Prostate gland (tissue), 2 donors: ENCODE results near the gene PSPN. TPM values are rescaled to one million over a fixed set of nuclear protein-coding genes. Genes with fewer than 3 reads are reported as not detected.

ENCODE experiments used
- DNase-seq: peaks from one replicate; pipeline ENCODE4 v3.0.0-alpha.2; 2019; ENCODE audit warnings: low spot score
- H3K27ac ChIP-seq, 2 donors: fragments of 200-600 bp; sonication (generic); 2 replicates each; pipeline ENCODE4 v1.5.1; 2017 to 2019
- H3K27me3 ChIP-seq: fragments of 200-600 bp; sonication (generic); replicated peaks from 2 replicates; pipeline ENCODE4 v1.5.1; 2019; ENCODE audit not compliant: insufficient read depth
- H3K36me3 ChIP-seq, 2 donors: fragments of 200-600 bp; sonication (generic); 1 replicate in 1 of 2; 2 replicates in 1 of 2; pipeline versions ENCODE4 v1.5.1 to v1.8.1; 2017 to 2019
- H3K4me1 ChIP-seq: fragments of 200-600 bp; sonication (generic); replicated peaks from 2 replicates; pipeline ENCODE4 v1.5.1; 2019
- H3K4me3 ChIP-seq, 2 donors: fragments of 200-600 bp; sonication (generic); 2 replicates each; pipeline ENCODE4 v1.5.1; 2017 to 2019
- H3K9me3 ChIP-seq: fragments of 200-600 bp; sonication (generic); 2 replicates; pipeline ENCODE4 v1.5.1; 2017
- POLR2A ChIP-seq: fragments of 450-650 bp; IDR thresholded peaks from one replicate; pipeline ENCODE4 v1.6.1; 2016; ENCODE audit warnings: antibody characterized with exemption, mild to moderate bottlenecking
- POLR2AphosphoS5 ChIP-seq: sonication (generic); formaldehyde crosslinking; IDR thresholded peaks from one replicate; pipeline ENCODE4 v1.6.1; 2017; ENCODE audit warnings: antibody characterized with exemption
- WGBS: methylation state at CpG from one replicate; pipeline ENCODE4 v1.1.5; 2018; 5-methylcytosine and 5-hydroxymethylcytosine counted together
- intact Hi-C: fragments of 100-400 bp; cut with DNase I; formaldehyde crosslinking; loops from one replicate; pipeline ENCODE4 v1.14.2; 2022
- total RNA-seq, 2 donors: library from RNA; depleted of rRNA; stranded (reverse); fragments of >200 nt; gene quantifications; one replicate each; pipeline ENCODE4 v1.1.0, GENCODE V29; 2016
- TF ChIP-seq, protein P1 (sequence below), 4 experiments: fragments of 200-600 bp in 2 of 4; fragments of 450-650 bp in 2 of 4; sonication (generic) in 2 of 4; IDR thresholded peaks; 1 replicate in 3 of 4; 2 replicates in 1 of 4; pipeline ENCODE4 v1.5.1; 2016 to 2019; ENCODE audit warnings: antibody characterized with exemption in 4 of 4, mild to moderate bottlenecking in 2 of 4, moderate library complexity in 2 of 4

Gene PSPN
- total RNA-seq, 2 donors from 2014 or later = 1.1 to 2.2 TPM

DNA sequence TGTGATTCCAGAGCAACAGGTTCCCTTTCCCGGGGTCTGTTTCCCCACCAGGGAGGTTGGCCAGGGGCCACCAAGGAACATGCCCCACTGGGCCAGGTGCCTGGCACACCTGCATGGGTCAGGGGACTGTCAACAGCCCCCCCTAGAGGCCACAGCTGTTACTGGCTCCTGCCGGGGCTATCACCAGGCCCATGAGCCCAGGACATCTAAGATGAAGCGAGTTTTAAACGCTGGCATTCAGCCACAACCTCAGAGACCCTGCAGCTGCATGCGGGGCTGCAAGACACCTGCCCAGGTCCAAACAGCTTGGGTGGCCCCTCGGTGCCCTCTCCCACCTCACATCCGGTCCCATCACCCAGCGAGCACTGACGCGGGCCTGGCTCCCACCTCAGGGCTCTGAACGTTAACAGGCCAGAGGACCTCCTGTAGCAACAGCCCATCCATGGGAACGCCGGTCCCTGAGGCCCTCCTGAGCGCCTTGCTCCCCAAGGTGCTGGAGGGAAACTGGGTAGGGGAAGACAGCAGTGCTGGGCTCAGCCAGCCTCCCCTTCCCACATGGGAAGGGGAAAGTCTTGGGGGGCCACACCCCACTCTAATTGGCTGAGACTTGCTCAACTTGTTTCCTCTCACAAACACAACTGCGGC lies 36.8 kb upstream of the PSPN start:
- intact Hi-C loops = no loop called here
- Histone ChIP-seq H3K27ac (peak overlapping the region in 1 of 2 donors; percentile 31), H3K9me3 (no peaks in the 10 kb centered on the region), H3K27me3 (no peaks in the 10 kb centered on the region), H3K4me1 (no peaks in the 10 kb centered on the region), H3K36me3 (peaks cover 16 to 28% of the 10 kb centered on the region in 2 donors), H3K4me3 (no peak overlapping the region)
- peak; percentile 35 for DNase-seq
- TF ChIP-seq POLR2A = no peak
- TF ChIP-seq, protein P1, sequence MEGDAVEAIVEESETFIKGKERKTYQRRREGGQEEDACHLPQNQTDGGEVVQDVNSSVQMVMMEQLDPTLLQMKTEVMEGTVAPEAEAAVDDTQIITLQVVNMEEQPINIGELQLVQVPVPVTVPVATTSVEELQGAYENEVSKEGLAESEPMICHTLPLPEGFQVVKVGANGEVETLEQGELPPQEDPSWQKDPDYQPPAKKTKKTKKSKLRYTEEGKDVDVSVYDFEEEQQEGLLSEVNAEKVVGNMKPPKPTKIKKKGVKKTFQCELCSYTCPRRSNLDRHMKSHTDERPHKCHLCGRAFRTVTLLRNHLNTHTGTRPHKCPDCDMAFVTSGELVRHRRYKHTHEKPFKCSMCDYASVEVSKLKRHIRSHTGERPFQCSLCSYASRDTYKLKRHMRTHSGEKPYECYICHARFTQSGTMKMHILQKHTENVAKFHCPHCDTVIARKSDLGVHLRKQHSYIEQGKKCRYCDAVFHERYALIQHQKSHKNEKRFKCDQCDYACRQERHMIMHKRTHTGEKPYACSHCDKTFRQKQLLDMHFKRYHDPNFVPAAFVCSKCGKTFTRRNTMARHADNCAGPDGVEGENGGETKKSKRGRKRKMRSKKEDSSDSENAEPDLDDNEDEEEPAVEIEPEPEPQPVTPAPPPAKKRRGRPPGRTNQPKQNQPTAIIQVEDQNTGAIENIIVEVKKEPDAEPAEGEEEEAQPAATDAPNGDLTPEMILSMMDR (IDR thresholded peaks at IDR 0.05) = peak in 2 of 4 experiments; percentile 19 to 39
- WGBS = 34% methylated on average over 15 of the region's 15 CpGs

DNA sequence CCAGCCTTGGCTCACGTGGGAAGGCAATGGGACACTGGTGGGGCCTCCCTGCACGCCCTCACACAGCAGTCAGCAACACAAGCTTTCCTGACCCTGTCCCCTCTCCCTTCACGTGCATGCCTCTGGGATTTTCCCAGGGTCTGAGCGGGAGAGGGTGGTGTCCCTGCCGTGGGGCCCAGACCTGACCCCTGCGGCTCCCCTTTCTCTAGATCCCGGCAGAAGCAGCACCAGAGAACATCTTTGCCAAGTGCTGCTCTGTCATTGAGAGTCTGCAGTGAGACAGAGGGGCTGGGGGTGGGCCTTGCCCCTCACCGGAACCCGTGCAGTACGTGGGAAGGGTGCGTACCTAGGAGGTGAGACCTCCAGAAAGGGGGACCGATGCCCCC lies 36.3 kb upstream of the PSPN start:
- H3K27ac ChIP-seq = no peak overlapping the region
- 75% methylated on average over 12 of the region's 12 CpGs for WGBS
- intact Hi-C loops = no loop called here

DNA sequence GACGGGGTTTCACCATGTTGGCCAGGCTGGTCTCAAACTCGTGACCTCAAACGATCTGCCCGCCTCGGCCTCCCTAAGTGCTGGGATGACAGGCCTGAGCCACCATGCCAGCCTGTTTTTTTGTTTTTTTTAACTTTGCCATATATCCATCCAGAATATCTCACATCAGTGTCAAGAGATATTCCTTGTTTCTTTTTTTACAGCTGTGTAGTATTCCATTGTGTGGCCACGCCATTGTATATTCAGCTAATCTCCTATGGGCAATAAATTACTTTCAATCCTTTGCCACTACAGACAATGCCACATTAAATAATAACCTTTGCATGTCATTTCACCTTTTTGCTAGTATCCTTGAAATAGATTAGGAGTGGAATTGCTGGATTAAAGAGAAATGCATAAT lies 33.6 kb upstream of the PSPN start:
- intact Hi-C loops = no loop called here
- TF ChIP-seq POLR2A (no peak), POLR2AphosphoS5 (no peak)
- TF ChIP-seq, protein P1 (IDR thresholded peaks at IDR 0.05) = no peak
- H3K4me1 ChIP-seq = no peaks in the 10 kb centered on the region

More for the DNA sequence above, 36.3 kb upstream of the PSPN start:
- H3K36me3 ChIP-seq = peaks cover 16 to 23% of the 10 kb centered on the region in 2 donors
- no peak overlapping the region for H3K4me3 ChIP-seq
- no peaks in the 10 kb centered on the region for H3K27me3 ChIP-seq
- no peak for DNase-seq
- no peaks in the 10 kb centered on the region for H3K9me3 ChIP-seq
- no peaks in the 10 kb centered on the region for H3K4me1 ChIP-seq
- no peak for TF ChIP-seq POLR2A
- no peak for TF ChIP-seq POLR2AphosphoS5
- TF ChIP-seq, protein P1 (IDR thresholded peaks at IDR 0.05) = no peak

DNA sequence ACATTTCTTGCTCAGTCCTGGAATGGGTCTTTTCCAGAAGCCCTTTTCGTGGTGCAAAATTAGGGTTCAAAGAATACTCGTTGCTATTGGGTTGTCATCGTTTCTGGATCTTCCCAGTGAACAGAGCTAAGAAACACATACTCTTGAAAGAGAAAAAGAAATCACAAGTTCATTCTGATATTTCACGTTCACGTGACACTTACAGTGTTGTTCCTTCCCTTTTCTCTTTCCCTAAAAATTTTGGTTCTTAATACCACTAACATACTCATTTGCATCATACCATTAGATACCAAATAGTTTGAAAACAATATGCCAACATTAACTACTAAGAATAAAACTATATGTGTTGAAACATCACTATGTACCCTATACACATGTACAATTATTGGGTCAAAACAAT lies 30.7 kb upstream of the PSPN start:
- TF ChIP-seq POLR2AphosphoS5 = no peak
- Histone ChIP-seq H3K4me1 (no peaks in the 10 kb centered on the region), H3K4me3 (no peak overlapping the region), H3K9me3 (no peaks in the 10 kb centered on the region), H3K36me3 (no peaks in the 10 kb centered on the region), H3K27ac (no peak overlapping the region), H3K27me3 (no peaks in the 10 kb centered on the region)
- whole genome bisulfite sequencing = 88% methylated on average over 5 of the region's 5 CpGs
- DNase-seq = no peak
- intact Hi-C loops = no loop called here

More for the DNA sequence above, 33.6 kb upstream of the PSPN start:
- Histone ChIP-seq H3K4me3 (no peak overlapping the region), H3K36me3 (no peaks in the 10 kb centered on the region), H3K27me3 (no peaks in the 10 kb centered on the region), H3K27ac (no peak overlapping the region), H3K9me3 (no peaks in the 10 kb centered on the region)
- no peak for DNase-seq
- 98% methylated on average over 6 of the region's 6 CpGs for WGBS

DNA sequence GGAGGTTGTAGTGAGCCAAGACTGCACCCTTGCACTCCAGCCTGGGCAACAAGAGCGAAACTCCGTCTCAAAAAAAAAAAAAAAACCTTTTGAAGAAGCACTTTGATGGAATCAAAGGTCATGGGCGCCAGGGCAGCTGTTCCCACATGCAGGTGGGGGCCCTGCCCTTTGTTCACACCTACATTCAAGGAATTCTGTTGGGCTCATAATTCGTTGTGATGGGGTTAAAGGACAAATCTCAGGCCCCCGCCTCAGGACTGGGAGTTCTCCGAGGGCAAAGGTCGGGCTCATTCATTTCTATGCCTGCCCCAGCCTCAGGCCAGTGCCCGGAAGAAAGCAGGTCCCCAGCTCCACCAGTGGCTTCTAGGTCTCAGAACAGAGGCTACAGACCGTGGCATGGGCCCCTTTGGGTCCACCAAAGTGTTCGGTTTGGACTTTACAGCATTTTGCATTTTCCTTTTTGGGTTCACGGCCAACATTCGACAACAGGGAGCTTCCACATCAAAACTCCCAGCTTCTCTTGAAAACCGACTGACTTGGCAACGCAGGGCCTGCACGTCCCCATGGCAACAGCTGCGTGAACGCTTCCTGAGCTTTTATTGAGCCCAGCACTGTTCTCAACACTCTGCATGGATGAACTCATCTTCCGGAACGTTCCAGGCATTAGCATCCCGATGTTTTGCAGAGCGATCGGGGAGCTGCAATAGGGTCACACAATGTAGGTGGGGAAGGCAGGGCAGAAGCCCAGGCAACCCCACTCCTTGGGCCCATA lies 27.3 kb upstream of the PSPN start:
- Histone ChIP-seq H3K4me3 (no peak overlapping the region), H3K9me3 (no peaks in the 10 kb centered on the region), H3K4me1 (no peaks in the 10 kb centered on the region), H3K27ac (no peak overlapping the region), H3K27me3 (no peaks in the 10 kb centered on the region), H3K36me3 (no peaks in the 10 kb centered on the region)
- intact Hi-C loops = no loop called here
- 33% methylated on average over 22 of the region's 22 CpGs for WGBS
- DNase-seq = no peak
- TF ChIP-seq POLR2A (no peak), POLR2AphosphoS5 (no peak)
- TF ChIP-seq, protein P1 (IDR thresholded peaks at IDR 0.05) = no peak
